ENCODE results near the gene FGD5. TPM values are rescaled to one million over a fixed set of nuclear protein-coding genes. Genes with fewer than 3 reads are reported as not detected.

The FGD5 gene
- total and polyA plus RNA-seq, 9 of the 15 experiments (the other 6 are each of a cell fraction or from before 2014, with no cell fraction given) = 0.18 TPM; not detected in 8

DNA sequence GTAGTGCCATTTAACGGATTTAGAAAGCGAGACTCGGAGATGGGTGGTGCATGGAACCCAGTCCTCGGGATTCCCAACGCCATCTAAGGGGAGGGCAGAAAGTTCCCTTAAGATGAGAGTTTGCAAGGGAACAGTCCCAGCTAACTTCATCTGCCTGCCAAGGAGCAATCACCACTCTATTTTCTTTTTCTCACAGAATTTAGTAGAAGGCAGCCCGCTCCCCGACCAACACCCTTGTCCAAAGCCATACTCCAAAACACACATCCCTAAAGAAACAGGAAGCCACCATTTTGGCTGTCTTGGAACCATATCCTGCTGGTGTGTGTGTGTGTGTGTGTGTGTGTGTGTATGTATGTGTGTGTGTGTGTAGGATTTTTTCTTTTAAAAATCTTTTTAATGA is 7.1 kb upstream of the FGD5 start:
- Histone ChIP-seq H3K79me2 (ENCODE audit: control insufficient read depth, insufficient read depth, low read length) (no peaks in the 10 kb centered on the region), H3K9ac (ENCODE audit: insufficient read depth in 1 of 2, low read depth in 2 of 2, low read length in 2 of 2) (no peak overlapping the region), H3K27ac (ENCODE audit: extremely low read depth, low read depth, low read length) (no peak overlapping the region), H3K9me3 (replicated peaks; ENCODE audit: control insufficient read depth, insufficient read depth, low read depth, low read length) (no peaks in the 10 kb centered on the region), H4K20me1 (replicated peaks; ENCODE audit: control insufficient read depth, insufficient read depth, low read length) (peaks cover 10% of the 10 kb centered on the region; the same call in 1 of the 2 replicates), H3K27me3 (ENCODE audit: control insufficient read depth in 2 of 2, insufficient read depth in 2 of 2, low read length in 2 of 2) (peaks cover 51 to 82% of the 10 kb centered on the region in 2 experiments), H3K36me3 (ENCODE audit: control insufficient read depth, insufficient read depth, low read length) (no peaks in the 10 kb centered on the region), H3K4me2 (ENCODE audit: insufficient read depth, low read length) (no peak overlapping the region), H2AFZ (ENCODE audit: low read depth, low read length) (no peak overlapping the region), H3K4me3 (no peak overlapping the region), H3K9me1 (ENCODE audit: control insufficient read depth, insufficient read depth, low read length) (no peaks in the 10 kb centered on the region), H3K4me1 (replicated peaks in 1 of 2; ENCODE audit: control insufficient read depth in 2 of 2, insufficient read depth in 2 of 2, low read length in 2 of 2) (peaks cover 0 to 12% of the 10 kb centered on the region in 2 experiments; a peak in 2 of 5 replicates)
- intact Hi-C loops (cut with micrococcal nuclease) = no loop called here
- no TSS peak for BruUV-seq (replicated peaks)
- ATAC-seq = no peak
- in situ Hi-C loops (cut with MboI) = no loop called here
- WGBS (ENCODE audit: insufficient coverage, low coverage, missing lambda C conversion rate) = 3% methylated on average over 7 of the region's 7 CpGs
- no peak for FAIRE-seq
- ChIA-PET POLR2A (no interaction called here), CTCF (ENCODE audit: low intra/inter-chr PET ratio) (no interaction called here)
- no peak for TF ChIP-seq SIN3A (IDR thresholded peaks at IDR 0.05; ENCODE audit: borderline replicate concordance in 2 of 2, control insufficient read depth in 1 of 2, low read depth in 2 of 2, low read length in 2 of 2)
- TF ChIP-seq HDAC3 (IDR thresholded peaks at IDR 0.05; ENCODE audit: borderline replicate concordance, partially characterized antibody) = no peak
- TF ChIP-seq TCF3 (CRISPR knock-in tag; IDR thresholded peaks at IDR 0.05) = no peak
- TF ChIP-seq, protein P1, sequence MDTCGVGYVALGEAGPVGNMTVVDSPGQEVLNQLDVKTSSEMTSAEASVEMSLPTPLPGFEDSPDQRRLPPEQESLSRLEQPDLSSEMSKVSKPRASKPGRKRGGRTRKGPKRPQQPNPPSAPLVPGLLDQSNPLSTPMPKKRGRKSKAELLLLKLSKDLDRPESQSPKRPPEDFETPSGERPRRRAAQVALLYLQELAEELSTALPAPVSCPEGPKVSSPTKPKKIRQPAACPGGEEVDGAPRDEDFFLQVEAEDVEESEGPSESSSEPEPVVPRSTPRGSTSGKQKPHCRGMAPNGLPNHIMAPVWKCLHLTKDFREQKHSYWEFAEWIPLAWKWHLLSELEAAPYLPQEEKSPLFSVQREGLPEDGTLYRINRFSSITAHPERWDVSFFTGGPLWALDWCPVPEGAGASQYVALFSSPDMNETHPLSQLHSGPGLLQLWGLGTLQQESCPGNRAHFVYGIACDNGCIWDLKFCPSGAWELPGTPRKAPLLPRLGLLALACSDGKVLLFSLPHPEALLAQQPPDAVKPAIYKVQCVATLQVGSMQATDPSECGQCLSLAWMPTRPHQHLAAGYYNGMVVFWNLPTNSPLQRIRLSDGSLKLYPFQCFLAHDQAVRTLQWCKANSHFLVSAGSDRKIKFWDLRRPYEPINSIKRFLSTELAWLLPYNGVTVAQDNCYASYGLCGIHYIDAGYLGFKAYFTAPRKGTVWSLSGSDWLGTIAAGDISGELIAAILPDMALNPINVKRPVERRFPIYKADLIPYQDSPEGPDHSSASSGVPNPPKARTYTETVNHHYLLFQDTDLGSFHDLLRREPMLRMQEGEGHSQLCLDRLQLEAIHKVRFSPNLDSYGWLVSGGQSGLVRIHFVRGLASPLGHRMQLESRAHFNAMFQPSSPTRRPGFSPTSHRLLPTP (IDR thresholded peaks at IDR 0.05; ENCODE audit: borderline replicate concordance, extremely low read depth, insufficient read length) = no peak
- TF ChIP-seq CEBPZ (IDR thresholded peaks at IDR 0.05; ENCODE audit: borderline replicate concordance, low read depth, low read length) = no peak
- TF ChIP-seq, protein P2, sequence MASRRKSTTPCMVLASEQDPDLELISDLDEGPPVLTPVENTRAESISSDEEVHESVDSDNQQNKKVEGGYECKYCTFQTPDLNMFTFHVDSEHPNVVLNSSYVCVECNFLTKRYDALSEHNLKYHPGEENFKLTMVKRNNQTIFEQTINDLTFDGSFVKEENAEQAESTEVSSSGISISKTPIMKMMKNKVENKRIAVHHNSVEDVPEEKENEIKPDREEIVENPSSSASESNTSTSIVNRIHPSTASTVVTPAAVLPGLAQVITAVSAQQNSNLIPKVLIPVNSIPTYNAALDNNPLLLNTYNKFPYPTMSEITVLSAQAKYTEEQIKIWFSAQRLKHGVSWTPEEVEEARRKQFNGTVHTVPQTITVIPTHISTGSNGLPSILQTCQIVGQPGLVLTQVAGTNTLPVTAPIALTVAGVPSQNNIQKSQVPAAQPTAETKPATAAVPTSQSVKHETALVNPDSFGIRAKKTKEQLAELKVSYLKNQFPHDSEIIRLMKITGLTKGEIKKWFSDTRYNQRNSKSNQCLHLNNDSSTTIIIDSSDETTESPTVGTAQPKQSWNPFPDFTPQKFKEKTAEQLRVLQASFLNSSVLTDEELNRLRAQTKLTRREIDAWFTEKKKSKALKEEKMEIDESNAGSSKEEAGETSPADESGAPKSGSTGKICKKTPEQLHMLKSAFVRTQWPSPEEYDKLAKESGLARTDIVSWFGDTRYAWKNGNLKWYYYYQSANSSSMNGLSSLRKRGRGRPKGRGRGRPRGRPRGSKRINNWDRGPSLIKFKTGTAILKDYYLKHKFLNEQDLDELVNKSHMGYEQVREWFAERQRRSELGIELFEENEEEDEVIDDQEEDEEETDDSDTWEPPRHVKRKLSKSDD (conservative IDR thresholded peaks at IDR 0.05; ENCODE audit: low read length) = no peak
- no peak for TF ChIP-seq ZNF644 (tag; IDR thresholded peaks at IDR 0.05; ENCODE audit: low read depth)
- DNase-seq (ENCODE audit: extremely low read depth in 1 of 4, low spot score in 3 of 4) = no peak

Measured in K562 (cell line).